HL-60/S4 treated with retinoic acid at 250 ng/mL for 4 days and 3 days (cell line): ENCODE measurements around the gene FAF1.
"Not testable (repeated sequence)": the region's sequence is repeated elsewhere in the genome, so short reads cannot be mapped to it uniquely, and the experiment has no call there.

Experiments
- in situ Hi-C: fragments of 300-500 bp; cut with MboI; formaldehyde crosslinking; loops from 2 replicates; pipeline ENCODE4 v1.7.0; 2022; ENCODE audit warnings: low sequenced_read_pairs

FAF1 gene

DNA sequence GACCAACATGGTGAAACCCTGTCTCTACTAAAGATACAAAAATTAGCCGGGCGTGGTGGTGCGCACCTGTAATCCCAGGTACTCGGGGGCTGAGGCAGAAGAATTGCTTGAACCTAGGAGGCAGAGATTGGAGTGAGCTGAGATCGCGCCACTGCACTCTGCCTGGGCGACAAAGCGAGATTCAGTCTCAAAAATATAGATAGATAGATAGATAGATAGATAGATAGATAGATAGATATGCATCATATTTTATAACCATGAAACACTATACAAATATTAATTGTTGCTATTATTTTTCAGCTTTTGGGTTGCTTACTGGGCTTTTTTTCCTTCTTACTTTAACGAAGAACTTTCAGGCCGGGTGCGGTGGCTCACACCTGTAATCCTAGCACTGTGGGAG lies 4.8 kb upstream of the FAF1 start:
- in situ Hi-C loops = no loop called here

DNA sequence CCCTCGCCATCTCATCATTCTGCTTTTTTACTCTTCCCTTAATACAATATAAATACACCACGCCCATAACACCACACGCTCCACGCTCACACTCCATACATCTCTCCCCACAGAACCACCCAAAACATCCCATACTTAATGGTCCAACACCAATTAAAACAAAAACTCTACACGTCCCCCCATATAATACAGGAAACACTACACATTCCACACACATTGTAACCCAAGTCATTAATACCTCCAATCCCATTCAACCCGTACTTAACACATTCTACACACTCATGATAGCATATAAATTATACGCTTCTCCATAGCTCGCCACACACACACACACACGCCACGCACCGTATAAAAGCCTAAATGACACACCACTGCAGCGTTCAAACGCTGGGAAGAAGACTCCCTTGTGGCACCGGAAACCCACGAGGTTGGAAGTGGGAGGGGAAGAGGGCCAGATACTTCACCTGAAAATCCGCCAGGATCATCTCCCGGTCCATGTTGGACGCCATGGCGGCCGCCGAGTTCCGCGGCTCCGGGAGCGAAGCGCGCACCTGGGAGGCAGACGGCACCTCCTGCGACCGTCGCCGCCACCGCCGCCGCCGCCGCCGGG lies 659 bp downstream of the FAF1 start:
- in situ Hi-C loops = no loop called here

DNA sequence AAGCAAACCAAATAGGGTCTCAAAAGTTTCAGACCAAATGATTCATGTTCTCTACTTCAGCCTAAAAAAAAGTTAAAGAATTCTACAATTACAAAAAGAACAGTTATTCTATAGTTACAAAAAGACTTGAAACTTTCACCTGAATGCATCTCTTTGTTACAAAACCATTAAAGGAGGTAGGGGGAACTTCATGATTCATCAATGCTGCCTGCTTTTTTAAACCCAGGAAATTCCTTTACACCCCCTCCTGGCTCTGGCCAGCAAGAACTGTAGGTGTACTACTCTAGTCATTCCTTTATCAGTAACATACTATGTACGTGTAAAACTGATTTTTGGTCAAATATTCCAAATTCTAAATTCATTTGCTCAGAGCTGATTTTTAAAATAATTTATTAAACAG lies 5.0 kb downstream of the FAF1 start:
- in situ Hi-C loops = no loop called here

DNA sequence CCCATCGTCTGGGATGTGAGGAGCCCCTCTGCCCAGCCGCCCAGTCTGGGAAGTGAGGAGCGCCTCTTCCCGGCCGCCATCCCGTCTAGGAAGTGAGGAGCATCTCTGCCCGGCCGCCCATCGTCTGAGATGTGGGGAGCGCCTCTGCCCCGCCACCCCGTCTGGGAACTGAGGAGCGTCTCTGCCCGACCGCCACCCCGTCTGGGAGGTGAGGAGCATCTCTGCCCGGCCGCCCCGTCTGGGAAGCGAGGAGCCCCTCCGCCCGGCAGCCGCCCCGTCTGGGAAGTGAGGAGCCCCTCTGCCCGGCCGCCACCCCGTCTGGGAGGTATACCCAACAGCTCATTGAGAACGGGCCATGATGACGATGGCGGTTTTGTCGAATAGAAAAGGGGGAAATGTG lies 7.5 kb downstream of the FAF1 start:
- in situ Hi-C loops = not testable (repeated sequence)

DNA sequence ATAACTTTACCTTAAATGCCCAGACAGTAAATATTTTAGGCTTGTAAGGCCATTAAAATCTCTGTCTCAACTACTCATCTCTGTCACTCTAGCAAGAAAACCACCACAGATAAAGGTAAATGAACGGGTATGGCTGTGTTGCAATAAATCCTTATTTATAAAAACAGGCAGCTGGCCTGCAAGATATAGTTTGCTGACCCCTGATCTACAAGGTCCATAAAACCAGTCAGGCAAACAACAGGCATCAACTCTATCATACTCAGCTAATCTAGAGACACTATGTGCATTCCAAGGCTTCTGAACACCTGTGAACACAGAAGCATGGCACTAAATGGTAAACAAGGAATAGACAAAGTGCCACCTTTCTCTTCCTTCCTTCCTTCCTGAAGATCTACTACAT lies 9.7 kb downstream of the FAF1 start:
- in situ Hi-C loops = no loop called here

DNA sequence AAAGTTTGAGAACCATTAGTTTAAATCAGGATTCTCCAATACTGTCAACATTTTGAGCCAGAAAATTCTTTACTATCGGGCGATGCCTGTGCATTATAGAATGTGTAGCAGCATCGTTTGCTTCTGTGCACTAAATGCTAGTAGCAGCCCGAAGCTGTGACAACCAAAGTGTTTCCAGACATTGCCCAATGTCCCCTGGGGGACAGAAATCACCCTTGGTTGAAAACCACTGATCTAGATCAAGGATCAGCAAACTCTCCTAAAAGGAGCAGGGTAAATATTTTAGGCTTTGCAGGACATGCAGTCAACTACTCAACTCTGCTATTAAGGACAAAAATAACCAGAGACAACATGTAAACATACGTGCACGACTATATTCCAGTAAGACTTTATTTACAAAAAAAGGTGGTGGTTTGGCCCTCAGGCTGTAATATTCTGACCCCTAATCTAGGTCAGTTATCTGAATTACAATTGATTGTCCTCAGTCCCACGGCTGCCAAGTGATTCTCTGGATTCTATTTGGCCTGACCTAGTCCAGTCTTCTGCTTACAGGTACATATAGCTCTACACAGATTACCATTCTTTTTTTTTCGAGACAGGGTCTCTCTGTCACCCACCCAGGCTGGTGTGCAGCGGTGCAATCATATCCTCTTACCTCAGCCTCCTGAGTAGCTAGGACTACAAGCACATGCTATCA lies 10.6 kb downstream of the FAF1 start:
- in situ Hi-C loops = loop anchor here (25.0 kb wide), 1 partner anchor 238 kb away; no protein-coding TSS in a partner anchor

DNA sequence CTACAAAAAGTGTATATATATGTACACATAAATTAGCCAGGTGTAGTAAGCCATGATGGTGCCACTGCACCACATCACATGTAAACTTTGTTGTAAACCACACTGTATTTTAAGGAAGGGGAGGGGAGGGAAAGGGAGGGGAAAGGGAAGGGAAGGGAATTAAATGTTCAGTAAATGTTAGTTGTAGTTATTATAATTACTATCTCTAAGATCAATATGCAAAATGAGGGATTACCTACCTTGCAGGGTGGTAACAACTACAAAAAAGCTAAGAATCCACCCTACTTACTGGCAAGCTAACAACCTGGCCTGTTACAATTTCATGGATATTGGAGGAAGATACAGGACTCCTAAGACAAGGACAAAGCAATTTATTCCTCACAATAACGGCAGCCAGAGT lies 17.7 kb downstream of the FAF1 start:
- in situ Hi-C loops = loop anchor here (25.0 kb wide), 1 partner anchor 245 kb away; no protein-coding TSS in a partner anchor

DNA sequence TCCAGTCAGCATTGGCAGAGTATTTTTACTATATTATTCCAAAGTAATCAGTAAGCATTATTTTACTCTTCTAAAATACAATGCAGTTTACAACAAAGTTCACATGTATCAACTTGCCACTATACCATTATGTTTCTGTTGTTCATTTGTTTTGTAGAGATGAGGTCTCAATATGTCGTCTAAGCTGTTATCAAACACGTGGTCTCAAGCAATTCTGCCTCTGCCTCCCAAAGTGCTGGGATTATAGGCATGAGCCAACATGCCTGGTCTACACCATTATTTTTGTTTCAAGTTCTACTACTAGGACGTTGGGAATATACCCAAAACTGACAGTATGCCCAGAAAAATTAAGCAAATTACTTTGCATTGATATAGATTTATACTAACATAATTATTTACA lies 19.8 kb downstream of the FAF1 start:
- in situ Hi-C loops = loop anchor here (25.0 kb wide), 1 partner anchor 247 kb away; no protein-coding TSS in a partner anchor

DNA sequence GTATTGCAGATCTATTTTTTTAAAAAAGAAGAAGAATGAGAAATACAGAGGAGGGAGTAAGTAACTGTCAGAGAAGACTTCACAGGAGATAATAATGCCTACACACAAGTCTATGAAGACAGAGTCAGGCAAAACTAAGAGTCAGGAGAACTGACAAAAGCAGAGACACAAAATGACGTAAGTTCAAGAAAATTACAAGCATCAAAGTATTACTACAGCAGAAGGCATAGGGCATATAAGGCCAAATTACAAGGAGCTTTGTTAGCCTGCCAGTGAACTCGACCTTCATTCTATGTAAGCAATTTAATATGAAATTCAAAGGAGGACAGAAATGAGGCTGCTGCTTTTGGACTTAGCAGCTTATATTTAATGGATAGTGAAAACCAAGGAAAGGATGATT lies 23.7 kb downstream of the FAF1 start:
- in situ Hi-C loops = loop anchor here (25.0 kb wide), 1 partner anchor 251 kb away; no protein-coding TSS in a partner anchor

DNA sequence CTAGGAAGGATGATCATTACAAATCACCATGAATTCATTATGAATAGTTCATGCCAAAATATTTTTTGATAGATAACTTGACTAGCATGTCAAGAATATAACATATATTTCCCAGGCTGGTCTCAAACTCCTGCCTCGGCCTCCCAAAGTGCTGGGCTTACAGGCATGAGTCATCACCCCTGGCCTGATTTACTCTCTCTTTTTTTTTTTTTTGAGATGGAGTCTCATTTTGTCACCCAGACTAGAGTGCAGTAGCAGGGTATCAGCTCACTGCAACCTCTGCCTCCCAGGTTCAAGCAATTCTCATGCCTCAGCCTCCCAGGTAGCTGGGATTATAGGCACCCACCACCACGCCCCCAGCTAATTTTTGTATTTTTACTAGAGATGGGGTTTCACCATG lies 24.8 kb downstream of the FAF1 start:
- in situ Hi-C loops = loop anchor here (25.0 kb wide), 1 partner anchor 252 kb away; no protein-coding TSS in a partner anchor

DNA sequence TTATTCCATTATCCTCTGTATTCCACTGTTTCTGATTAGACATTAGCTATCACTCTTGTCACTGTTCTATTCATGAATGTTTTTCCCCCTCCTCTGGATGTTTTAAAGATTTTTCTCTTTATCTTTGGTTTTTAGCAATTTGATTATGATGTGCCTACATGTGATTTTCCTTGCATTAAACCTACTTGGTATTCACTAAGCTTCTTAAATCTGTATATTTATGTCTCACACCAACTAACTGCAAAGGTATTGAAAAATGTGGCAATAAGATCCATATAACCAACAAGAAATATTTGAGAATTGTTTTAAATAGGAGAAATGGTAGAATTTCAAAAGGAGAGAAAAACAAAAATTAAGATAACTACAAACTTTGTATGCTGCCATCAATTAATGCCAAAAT lies 25.2 kb downstream of the FAF1 start:
- in situ Hi-C loops = loop anchor here (25.0 kb wide), 1 partner anchor 252 kb away; no protein-coding TSS in a partner anchor

DNA sequence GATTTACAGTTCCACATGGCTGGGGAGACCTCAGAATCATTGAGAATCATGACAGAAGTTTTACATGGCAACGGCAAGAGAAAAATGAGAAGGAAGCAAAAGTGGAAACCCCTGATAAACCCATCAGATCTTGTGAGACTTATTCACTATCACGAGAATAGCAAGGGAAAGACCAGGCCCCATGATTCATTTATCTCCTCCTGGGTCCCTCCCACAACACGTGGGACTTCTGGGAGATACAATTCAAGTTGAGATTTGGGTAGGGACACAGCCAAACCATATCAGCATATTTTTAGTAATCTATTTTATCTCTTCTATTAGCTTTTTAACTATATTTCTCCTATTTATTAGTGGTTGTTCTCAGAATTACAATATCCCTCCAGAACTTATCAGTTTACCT lies 26.3 kb downstream of the FAF1 start:
- in situ Hi-C loops = loop anchor here (25.0 kb wide), 1 partner anchor 254 kb away; no protein-coding TSS in a partner anchor

DNA sequence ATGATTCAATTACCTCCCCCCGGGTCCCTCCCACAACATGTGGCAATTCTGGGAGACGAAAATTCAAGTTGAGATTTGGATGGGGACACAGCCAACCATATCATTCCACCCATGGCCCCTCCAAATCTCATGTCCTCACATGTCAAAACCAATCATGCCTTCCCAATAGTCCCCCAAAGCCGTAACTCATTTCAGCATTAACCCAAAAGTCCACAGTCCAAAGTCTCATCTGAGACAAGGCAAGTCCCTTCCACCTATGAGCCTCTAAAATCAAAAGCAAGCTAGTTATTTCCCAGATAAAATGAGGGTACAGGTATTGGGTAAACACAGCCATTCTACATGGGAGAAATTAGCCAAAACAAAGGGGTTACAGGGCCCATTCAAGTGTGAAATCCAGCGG lies 28.0 kb downstream of the FAF1 start:
- in situ Hi-C loops = loop anchor here (25.0 kb wide), 1 partner anchor 255 kb away; no protein-coding TSS in a partner anchor

DNA sequence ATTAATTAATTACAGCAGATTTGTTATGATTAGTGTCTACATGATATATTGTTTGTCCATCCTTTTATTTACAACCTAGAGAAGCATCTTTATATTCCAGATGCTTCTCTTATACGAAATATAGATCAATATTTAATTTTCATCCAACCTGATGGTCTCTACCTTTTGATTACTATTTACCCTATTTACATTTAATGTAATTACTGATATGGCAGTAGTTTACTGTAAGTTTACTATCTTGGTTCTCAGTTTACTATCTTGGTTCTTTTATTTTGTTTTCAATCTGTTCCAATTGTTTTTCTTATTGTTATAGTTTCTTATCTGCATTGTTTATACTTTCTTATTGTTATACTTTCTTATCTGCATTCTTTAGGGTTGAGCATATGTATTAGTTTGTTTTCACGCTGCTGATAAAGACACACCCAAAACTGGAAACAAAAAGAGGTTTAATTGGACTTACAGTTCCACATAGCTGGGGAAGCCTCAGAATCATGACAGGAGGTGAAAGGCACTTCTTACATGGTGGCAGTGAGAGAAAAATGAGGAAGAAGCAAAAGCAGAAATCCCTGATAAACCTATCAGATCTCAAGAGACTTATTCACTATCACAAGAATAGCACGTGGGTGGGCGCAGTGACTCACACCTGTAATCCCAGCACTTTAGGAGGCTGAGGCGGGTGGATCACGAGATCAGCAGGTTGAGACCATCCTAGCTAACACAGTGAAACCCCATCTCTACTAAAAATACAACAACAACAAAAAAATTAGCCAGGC lies 28.9 kb downstream of the FAF1 start:
- in situ Hi-C loops = loop anchor here (25.0 kb wide), 1 partner anchor 256 kb away; no protein-coding TSS in a partner anchor

DNA sequence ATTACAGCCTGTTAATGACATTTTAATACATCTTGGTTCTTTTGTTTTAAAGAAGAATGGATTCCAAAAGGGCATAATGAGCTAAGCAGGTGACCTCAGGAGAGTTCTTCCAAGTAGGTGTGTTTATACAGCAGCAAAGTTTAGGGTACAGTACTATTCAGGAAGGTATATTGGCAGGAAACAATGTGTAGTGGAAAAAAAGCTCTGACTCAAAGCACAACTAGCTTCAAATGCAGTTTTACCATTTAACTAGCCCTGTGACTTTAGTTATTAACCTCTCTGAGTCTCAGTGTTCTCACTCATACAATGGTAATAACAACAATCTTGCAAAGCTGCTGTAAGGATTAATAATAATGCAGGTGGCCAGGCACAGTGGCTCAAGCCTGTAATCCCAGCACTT lies 29.9 kb downstream of the FAF1 start:
- in situ Hi-C loops = loop anchor here (25.0 kb wide), 1 partner anchor 257 kb away; no protein-coding TSS in a partner anchor

DNA sequence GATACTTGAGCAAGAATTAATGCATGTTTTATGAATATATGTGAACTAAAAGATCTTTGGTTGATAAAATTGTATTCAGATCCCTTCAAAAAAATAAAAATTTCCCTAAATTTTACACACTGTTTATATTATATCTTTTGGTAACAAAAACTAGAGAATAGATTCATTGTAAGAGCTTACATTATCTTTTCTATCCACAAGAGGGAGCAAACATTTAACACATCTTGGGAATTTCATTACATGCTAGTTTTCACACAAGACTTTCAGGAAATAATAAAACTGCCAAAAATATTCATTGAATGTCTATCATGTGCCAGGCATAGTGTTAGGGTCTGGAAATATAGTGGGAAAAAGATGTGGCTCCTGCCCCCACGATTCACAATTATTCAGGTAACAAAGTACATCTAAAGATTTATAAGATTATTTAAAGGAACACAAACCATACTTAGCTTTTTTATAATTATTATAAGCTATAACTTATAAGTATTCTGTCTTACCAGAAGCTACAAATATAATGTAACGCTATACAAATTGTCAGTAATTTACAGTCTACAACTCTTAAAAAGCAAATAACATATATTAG lies 30.6 kb downstream of the FAF1 start:
- in situ Hi-C loops = loop anchor here (25.0 kb wide), 1 partner anchor 258 kb away; no protein-coding TSS in a partner anchor

DNA sequence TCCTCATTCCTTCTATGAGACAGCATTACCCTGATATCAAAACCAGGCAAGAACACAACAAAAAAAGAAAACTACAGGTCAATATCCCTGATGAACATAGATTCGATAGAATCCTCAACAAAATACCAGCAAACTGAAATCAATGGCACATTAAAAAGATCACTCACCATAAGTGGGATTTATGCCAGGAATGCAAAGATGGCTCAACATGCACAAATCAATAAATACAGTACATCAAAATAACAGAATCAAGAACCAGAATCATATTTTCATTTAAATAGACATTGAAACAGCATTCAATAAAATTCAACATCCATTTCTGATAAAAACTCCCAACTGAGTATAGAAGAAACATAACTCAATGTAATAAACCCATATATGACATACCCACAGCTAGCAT lies 36.5 kb downstream of the FAF1 start:
- in situ Hi-C loops = no loop called here

DNA sequence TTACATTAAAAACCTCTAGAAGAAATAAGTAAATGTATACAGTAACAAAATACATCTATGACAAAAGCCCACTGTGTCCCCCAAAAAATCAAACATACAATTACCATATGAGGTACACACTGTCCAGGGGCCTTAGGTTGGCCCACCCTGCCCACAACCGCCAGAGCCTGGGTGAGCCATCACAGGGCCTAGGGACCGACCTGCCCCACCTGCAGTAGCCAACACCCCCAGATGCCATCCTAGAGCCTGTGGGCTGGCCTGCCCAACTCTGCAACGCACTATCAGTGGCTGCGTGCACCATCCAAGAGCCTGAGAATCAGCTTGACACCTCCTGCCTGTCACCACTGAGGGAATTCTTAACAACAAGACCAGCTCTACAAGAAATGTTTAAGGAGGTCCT lies 39.0 kb downstream of the FAF1 start:
- in situ Hi-C loops = no loop called here

DNA sequence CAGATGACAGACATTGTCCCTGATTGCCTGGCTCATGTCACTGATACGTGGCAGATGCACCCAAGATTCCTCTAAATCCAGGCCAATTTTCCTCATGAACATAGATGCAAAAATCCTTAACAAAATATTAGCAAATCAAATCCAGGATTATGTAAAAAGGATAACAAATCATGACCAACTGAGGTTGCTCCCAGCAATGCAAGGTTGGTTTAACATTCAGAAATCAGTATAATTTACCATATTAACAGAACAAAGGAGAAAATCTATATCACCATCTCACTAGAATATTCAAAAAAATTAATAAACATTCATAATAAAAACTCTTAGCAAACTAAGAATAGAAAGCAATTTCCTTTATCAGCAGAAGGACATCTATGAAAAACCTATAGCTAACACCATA lies 39.7 kb downstream of the FAF1 start:
- in situ Hi-C loops = no loop called here

DNA sequence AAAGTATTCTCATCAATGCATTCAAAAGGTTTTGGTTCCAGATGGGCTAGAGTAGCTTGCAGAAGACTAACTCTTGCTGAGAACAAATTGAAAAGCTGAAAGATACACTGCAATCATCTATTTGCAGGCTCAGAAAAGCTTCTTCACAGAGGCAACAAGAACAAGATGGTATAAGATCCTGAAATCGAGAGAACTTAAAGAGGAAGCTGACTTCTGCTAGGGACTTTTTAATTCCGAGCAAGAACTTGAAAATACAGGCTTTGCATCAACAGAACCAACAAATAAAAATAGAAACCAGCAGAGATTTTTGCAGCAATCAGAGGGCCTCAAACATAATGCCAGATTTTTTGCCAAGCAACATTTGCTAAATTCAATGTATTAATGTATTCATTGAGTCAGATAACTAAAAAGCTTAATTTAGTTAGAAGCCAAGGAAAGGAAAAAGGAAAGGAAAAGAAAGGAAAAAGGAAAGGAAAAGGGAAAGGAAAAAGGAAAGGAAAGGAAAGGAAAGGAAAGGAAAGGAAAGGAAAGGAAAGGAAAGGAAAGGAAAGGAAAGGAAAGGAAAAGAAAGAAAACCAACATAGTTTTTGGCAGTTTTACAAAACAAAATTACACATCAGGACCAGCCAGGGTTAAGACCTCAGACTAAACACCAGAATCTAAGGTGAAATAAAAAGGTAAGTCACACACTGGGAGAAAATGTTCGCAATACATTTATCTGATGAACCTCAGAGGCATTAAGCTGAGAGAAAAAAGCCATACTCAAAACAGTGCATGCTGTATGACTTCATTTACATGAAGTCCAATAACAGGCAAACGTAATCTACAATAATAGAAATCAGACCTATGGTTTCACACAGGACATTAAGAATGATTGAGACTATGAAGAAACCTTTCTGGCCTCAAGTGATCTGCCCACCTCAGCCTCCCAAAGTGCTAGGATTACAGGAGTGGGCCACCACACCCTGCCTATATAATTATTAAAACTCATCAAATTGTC lies 42.6 kb downstream of the FAF1 start:
- in situ Hi-C loops = no loop called here
